Sciatic nerve (tissue), 2 donors: ENCODE measurements around the gene KANK4. TPM values are rescaled to one million over a fixed set of nuclear protein-coding genes. Genes with fewer than 3 reads are reported as not detected.

Experiments
- ATAC-seq: fragments of 200-7000 bp; cut with Tn5 transposase; one replicate; pipeline ENCODE4 v1.9.1; 2020; ENCODE audit warnings: mild to moderate bottlenecking, moderate library complexity
- DNase-seq: peaks from one replicate; pipeline ENCODE4 v3.0.0-alpha.2; 2020; ENCODE audit warnings: low spot score
- intact Hi-C: fragments of 100-400 bp; cut with DNase I; formaldehyde crosslinking; loops from one replicate; pipeline ENCODE4 v1.14.2; 2022
- total RNA-seq: library from RNA; stranded (reverse); fragmentation: NEBNext Ultra II Directional; extraction: Animal tissue kit (Norgen Biotek cat#: 25700); gene quantifications from one replicate; pipeline ENCODE4 v1.2.1, GENCODE V29; 2021
- donor health status: DM: no; HTN: no; CAD: no.
- donor health status: DM: no; HTN: no; CAD: no.

Gene KANK4
- total RNA-seq, 1 donor from 2014 or later: 69.9 TPM

DNA sequence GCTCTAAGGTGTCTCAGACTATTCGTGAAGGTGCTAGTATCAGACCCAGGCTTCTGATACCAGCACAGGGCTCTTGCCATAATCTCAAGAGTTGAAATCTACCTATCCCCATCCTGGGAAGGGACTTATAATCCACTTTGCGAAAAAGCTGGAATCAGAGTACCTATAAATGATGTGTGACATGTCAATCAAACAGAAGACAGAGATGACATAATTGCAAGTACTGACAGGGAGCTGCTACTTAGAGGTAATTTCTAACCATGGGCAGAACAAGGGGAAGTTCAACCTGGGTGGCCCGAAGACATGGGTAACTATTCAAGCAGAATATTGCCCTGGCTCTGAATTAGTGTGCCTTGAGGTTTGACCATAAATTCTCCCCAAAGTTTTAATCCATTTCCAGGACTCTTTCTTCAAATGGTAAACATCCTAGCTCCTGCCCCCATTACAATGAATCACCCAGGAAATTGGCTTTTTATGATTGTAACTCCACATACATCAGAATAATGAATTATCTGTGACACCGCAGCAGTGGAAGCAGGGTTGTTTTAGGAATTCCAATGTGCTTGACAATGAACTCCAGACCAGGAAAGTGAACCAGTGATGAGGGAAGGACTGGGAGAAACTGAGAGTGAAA is 37.2 kb downstream of the KANK4 start:
- intact Hi-C loops: no loop called here
- ATAC-seq (no peak), DNase-seq (no peak)

DNA sequence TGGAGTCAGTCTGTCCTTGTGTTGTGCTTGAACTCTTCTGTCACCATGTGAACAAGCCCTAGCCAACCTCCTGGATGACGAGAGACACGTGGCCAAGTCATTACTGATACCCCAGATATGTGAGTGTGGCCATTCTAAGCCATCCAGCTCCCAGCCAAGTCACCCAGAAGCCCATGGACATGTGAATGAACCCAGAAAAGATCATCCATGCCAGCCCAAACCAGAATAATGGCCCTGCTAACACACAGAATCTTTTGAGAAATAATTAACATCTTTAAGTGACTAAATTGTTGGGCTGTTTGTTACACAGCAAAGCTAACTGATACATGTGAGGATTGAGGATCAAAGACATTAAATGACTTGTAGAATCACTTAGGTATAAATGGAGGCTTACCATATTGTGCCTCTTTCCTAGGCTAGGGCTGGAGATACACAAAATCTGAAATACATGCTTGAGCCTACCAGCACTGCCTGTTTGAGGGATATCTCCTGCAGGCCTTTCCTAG is 38.2 kb downstream of the KANK4 start:
- intact Hi-C loops: no loop called here
- DNase-seq (no peak), ATAC-seq (no peak)

DNA sequence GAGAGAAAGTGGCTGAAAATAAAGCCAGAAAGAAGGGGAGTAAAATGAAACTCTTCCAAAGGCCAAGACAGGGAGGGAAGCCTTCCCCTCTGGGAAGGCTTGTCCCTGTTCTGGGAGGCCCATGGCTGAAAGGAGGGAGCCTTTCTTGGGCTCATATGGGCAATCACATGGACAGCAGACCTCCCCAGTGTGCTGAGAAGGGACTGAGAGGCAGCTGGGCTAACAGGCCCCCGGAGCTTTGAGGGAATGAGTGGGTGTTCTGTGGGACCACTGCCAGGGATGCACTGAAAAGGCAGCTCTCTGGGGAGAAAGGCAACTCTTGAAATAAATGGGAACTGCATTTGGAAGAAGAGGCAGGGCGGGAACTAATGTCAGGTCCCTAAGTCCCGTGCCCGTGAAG is 39.1 kb downstream of the KANK4 start:
- intact Hi-C loops: no loop called here
- DNase-seq (no peak), ATAC-seq (peak; percentile 61)

DNA sequence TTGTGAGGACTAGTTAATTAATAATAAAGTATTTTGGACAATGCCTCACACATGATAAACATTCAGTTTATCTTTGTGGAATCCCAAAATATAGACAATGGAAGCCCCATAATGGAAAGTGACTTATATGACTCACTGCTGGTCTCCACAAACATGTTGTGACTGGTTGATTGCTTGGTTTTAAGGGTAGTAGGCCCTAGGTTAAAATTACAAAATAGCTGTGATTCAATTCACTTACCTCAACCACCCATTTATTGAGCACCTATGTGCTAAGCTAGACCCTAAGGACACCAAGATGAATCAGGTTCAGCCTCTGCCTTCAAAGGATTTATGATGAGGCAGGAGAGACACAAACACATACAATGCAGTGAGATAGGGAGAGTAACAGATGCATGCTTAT is 42.4 kb downstream of the KANK4 start:
- intact Hi-C loops: no loop called here
- no peak for DNase-seq
- ATAC-seq: no peak

DNA sequence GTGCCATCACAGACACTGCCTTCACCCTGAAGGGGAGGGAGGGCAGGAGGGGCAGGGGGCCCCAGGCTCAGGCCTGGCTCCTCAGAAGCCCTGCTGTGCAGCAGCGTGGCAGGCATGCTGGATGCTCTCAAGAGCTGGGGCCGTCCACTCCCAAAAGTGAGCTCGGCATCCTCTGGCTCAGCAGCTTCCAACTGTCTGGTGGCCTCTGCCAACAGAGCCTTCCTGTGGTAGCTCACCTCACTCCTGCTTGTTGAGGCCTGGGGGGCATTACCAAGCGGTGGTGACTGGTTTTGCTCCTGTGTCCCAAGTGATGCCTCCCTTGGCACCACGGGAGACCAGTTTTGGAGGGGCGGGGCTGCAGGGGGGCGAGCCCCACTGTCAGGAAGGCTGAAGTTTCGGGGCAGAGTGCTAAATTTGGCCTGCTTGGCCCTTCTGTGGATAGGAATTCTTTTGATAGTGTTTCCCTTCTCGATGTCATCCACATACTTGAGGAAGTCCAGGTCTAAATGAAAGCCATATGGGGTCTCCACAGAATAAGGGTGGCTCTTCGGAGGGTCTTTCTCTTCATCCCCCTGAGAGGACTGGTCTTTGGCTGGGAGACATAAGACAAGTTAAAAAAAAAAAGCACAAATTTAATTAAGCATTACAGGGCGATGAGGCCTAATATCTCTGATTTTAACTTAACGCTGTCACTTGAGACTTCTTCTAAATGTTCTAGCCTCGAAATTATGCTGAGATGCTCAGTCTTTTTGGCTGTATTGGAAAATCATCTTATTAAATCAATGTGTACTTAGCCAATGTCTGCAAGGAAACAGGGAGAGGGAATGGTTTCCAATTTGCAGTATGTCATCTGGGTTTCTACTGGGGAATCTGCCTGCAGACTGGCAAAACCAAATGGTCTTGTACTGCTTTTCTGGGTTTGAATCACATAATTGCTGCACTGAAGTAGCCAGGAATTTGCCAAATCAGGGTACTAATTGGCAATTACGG is 44.4 kb downstream of the KANK4 start:
- intact Hi-C loops: no loop called here
- DNase-seq: no peak
- ATAC-seq: no peak

DNA sequence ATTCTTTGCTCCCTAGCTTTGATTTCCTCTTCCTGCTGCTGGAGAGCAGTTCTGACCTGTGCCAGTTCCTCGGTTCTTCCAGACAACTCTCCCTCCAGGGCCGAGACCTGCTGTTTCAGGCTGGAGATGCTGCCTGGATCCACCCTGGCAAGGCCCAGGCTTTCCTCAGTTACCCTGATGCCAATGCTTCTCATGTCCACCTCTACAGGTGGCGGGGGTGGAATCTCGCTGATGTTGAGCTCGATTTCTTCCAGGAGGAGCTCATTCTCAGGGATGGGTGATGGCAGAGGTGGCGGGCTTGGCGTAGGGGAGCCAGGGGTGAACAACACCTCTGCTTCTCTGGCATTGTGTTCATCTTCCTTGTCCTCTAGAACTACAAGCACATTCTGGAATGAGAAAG is 45.3 kb downstream of the KANK4 start:
- intact Hi-C loops: no loop called here

DNA sequence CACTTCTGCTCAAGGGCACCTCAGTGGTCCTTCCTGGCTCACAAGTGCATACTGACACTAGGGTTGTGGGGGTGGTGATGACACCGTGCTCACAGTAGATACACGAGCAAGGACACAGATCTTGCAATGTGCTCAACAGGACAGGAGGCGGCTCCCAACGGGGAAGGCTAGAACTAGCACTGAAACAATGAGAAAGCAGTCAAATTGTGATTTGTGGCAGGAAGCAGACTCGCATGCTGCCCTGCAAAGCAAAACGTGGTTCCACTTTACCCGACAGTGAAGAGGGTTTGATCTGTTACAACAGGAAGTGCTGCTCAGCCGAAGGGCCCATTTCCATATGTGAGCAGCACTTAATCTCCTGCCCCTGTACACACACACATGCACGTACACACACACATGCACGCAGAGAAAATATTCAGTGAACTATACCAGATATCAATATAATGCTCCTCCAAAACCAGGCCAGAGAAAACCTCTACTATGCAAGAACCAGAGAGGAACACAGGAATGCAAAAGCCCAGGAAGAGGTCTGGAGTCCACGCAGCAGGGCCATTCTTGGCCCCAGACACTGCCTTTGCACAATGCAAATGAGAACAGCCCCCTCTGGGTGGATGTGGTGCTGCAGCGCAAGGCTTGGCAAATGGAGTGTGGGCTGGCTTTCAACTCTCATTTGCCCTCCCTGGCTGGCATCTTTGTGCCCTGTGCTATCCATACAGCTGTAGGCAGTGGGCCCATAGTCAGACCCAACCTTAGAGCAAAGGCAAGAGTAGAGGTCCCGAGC is 47.1 kb downstream of the KANK4 start:
- ATAC-seq: peak; percentile 48
- intact Hi-C loops: no loop called here
- no peak for DNase-seq

More for the DNA sequence above, 45.3 kb downstream of the KANK4 start:
- ATAC-seq (no peak), DNase-seq (no peak)

DNA sequence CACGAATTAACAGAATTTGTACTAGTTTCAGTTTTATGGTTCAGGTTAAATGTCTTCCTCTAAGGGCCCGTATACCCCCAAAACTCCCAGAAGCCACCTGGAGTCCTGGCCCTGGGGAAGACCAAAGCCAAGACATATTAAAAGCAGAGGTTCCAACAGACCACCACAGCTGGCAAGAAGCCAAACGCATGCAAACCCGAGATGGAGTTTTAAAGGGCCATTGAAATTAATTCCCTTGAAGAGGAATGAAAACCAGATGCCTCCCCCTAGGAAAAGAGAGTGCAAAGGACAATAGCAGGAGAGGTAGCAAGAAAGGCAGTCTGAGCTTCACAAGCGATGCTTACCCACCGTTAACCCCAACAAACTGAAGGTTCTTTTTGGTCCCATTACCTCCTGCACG is 48.1 kb downstream of the KANK4 start:
- intact Hi-C loops: no loop called here

DNA sequence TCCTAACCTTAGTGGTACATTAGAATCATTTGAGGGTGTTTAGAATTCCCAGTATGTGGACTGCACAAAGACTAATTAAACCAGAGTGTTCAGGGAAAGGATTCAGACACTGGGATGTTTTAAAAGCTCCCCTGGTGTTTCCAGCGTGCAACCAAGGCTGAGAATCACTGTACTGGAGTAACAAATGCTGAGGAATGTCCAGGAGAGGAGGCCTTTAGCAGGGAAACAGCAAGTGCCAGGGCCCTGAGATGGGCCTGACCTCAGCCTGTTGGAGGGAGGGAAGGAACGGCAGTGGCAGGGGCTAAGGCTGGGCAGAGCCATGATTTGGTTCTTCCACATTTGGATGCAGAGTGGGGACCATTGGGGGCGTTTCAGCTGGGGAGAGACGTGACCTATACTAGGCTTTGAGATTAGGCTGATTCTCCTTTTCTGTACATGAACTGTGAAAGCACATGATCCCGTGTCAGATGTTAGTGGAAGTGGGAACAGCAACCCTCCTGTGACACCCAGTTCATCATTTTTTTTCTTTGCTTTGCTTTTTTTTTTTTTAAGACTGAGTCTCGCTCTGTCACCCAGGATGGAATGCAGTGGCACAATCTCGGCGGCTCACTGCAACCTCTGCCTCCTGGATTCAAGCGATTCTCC is 49.3 kb downstream of the KANK4 start:
- ATAC-seq (no peak), DNase-seq (no peak)
- intact Hi-C loops: no loop called here

More for the DNA sequence above, 48.1 kb downstream of the KANK4 start:
- ATAC-seq: no peak
- no peak for DNase-seq

DNA sequence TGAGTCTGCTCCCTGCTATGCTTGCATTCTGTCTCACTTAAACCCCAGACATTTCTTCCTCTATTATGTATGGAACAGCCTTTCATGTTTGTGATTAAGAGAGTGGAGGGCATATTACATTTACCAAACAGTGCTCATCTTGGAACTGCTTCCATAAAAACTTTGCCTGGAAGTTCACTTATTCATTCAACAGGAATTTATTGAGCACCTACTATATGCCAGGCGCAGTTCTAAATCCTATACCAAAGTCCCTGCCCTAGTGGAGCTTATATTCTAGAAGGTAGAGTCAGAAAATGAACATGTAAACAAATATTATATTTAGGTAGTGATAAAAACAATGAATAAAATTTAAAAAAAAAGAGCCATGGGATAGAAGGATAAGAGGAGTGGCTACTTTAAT is 49.8 kb downstream of the KANK4 start:
- DNase-seq (no peak), ATAC-seq (no peak)
- intact Hi-C loops: no loop called here

DNA sequence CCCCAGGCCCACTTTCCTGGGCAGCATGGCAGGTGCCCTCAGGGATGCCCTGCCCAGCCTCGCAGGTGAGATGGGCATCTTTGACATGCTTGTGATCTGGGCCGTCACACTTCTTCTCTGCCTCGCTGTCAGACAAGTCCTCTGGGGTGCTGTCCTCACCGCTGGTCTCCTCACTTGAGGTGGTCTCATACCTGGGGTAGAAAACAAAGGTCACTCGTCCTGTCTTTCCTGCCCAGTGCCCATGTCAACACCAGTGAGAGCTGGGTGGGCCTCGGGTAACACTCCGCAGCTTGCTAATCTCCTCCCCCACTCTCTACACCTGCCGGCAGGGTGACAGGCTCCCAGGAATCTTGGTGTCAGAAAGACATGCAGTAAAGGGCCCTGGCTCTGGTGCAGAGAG is 50.9 kb downstream of the KANK4 start:
- intact Hi-C loops: no loop called here
- DNase-seq (no peak), ATAC-seq (no peak)

DNA sequence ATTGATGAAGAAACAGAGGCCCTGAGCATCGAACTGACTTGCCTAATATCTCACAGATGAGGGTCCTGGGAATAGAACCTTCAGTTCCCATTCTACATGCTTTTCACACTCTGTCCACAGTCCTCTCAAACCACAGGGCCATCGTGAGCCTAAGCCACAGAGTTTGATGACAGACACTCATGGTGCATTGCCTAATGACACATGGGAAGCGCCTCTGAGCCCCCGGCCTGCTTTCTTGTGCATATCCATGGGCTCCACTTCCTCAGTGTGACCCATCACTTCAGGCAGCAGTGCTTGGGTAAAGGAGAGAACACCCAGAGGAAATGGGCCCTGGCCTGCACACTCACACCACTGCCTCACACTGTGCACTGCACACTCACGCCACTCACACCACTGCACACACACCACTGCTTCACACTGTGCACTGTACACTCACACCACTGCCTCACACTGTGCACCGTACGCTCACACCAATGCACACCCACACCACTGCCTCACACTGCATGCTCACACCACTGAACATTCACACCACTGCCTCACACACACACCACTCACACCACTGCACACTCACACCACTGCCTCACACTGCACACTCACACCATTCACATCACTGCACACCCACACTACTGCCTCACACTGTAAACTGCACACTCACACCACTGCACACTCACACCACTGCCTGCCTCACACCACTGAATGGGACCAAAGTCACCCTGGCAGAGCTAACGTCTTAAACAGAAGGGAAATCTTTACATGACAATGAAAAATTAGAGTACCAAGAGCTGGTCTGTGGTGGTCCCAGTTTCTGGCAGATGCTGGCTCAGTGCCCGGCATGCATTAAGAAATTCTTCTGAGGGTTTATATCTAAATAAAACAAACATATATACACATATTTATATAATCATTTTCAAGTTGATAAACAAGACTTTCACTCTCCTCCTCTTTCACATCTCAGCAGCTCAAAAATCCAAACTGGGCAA is 53.0 kb downstream of the KANK4 start:
- ATAC-seq (no peak), DNase-seq (no peak)
- intact Hi-C loops: no loop called here

DNA sequence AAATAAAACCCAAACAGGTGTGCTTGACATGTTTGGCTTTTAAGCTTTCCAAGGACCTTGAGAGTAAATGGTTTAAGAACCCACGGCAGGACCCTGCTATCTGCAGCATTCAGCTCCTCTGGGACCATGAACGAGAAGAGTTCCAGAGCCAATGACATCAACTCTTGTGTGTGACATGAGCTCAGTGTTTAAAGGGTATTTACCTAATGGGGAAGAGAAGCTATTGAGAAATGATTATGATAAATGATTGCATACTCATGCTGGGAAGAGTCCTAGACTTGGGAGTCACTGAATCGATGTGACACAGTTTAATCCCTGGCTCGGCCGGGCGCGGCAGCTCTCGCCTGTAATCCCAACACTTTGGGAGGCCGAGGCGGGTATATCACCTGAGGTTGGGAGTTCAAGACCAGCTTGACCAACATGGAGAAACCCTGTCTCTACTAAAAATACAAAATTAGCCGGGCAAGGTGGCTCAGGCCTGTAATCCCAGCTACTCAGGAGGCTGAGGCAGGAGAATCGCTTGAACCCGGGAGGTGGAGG is 55.4 kb downstream of the KANK4 start:
- intact Hi-C loops: no loop called here
- no peak for ATAC-seq
- no peak for DNase-seq

DNA sequence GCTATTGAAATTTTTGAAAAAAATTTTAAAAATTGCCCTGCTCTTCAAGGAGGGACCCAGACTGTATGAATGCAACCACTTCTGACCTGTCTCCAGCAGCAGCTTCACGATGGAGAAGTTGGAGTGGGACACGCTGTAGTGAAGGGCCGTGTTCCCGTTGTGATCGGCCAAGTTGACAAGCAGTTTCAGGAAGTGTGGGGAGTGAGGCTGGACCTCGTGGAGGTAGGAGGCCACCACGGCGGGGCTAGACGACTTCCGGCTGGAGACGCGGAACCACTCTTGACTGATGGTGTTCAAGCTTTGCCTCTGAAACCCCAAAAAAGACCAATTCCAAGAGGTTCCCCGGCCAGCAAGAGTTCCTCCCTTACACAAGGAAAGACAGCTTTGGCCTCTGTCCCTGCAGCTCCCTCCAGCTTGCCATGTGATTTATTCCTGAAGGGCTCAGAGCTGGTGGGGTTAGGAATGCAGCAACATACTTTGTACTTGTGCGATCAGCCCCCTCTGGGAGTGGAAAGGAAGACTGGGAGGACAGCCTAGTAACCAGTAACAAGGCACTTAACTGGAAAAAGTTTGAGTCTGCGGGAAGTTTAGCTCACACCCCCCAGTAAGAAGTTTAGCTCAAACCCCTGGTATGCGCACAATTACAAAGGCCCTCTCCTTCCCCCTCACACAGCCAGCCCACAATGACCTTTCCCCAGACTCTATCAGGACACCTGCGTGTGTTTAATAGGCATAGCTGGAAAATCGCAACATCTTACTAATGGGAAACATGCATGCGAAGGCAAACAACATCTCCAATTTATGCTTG is 56.0 kb downstream of the KANK4 start:
- DNase-seq (no peak), ATAC-seq (peak; percentile 63)
- intact Hi-C loops: no loop called here

DNA sequence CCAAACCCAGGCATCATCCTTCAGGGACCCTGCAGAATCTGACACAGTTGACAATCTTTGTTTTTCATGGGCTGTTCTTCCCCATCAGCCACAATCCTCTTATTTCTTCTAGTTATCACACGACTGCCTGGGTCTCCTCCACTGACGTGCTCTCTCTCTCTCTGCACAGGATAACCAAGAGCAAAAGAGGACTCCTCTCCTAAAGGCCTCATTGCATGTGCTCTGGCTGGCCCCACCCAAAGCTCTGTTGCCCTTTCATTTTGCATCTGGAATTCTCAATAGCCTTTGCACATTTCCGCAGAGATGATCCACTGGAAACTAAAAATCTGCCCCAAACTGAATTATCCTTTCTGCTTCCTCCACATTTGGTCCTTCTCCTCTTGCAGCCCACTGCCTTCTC is 58.5 kb downstream of the KANK4 start:
- intact Hi-C loops: no loop called here
- ATAC-seq: peak; percentile 63
- DNase-seq: no peak

DNA sequence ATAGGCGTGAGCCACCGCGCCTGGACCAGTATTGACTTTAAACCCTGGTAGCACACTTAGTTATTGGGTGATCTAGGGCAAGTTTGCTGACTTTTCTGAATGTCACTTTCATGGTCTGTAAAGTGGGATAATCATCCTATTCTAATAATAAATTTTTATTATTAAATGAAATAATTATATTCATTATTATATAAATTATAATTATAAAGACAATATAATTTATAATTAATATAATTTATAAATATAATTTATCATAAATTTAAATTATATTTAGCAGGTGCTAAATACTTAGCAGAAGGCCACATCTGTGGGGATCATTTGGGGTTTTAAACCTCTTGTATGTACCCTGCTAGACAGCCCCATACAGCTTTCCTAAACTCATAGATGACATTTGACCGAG is 59.7 kb downstream of the KANK4 start:
- DNase-seq: no peak
- no peak for ATAC-seq
- intact Hi-C loops: no loop called here
